HepG2 (cell line): ENCODE measurements around the gene DNASE2.

Source experiments
- CBFB ChIP-seq: sonication (generic); formaldehyde crosslinking; IDR thresholded peaks from 2 replicates; pipeline ENCODE4 v1.4.0; 2020; ENCODE audit warnings: missing genetic modification reagents
- CBX5 ChIP-seq: sonication (generic); formaldehyde crosslinking; IDR thresholded peaks from 2 replicates; pipeline ENCODE4 v1.4.0; 2020; ENCODE audit warnings: missing genetic modification reagents, borderline replicate concordance
- EP300 ChIP-seq, 3 experiments: sonication (generic) in 1 of 3; formaldehyde crosslinking in 1 of 3; IDR thresholded peaks; 2 replicates each; pipeline versions ENCODE4 v1.5.1 to v1.6.1; 2011 to 2020; ENCODE audit warnings: low read depth in 2 of 3, low read length in 2 of 3, borderline replicate concordance in 1 of 3, improper control_type of control experiment in 1 of 3, mild to moderate bottlenecking in 1 of 3, missing genetic modification reagents in 1 of 3, moderate library complexity in 1 of 3
- KDM1A ChIP-seq: IDR thresholded peaks from 2 replicates; pipeline ENCODE4 v1.6.1; 2016; ENCODE audit warnings: missing compliant biosample characterization
- MAFF ChIP-seq: IDR thresholded peaks from 2 replicates; pipeline ENCODE4 v1.6.1; 2011; ENCODE audit warnings: low read depth, low read length, improper control_type of control experiment
- ZNF510 ChIP-seq: sonication (generic); formaldehyde crosslinking; IDR thresholded peaks from 2 replicates; pipeline ENCODE4 v1.4.0; 2020; ENCODE audit warnings: low read depth, mild to moderate bottlenecking, missing genetic modification reagents

GRCh38 chr19:12924621-12925310, 43.5 kb upstream of the DNASE2 start:
- TF ChIP-seq KDM1A (CRISPR knock-in tag) (no peak), EP300 (IDR thresholded peaks at IDR 0.05; ENCODE audit: low read depth in 2 of 2, low read length in 2 of 2) (no peak), EP300 (CRISPR knock-in tag; IDR thresholded peaks at IDR 0.05; ENCODE audit: borderline replicate concordance) (no peak), CBFB (CRISPR knock-in tag) (no peak), CBX5 (CRISPR knock-in tag) (no peak), MAFF (no peak), ZNF510 (CRISPR knock-in tag) (no peak)
